Neutrophil (primary cell): ENCODE data around the gene KLF16.
A peak's percentile ranks its signal among the peaks of the same experiment; 100 is the strongest.

Experiments used
- H3K27ac ChIP-seq: fragments of 200-600 bp; sonication (generic); 2 replicates; pipeline ENCODE4 v1.5.1; 2016; ENCODE audit warnings: mild to moderate bottlenecking, moderate library complexity
- H3K27me3 ChIP-seq: fragments of 200-600 bp; sonication (generic); 2 replicates; pipeline ENCODE4 v1.6.0; 2016; ENCODE audit warnings: mild to moderate bottlenecking
- H3K36me3 ChIP-seq: fragments of 200-600 bp; sonication (generic); 2 replicates; pipeline ENCODE4 v1.5.1; 2017
- H3K4me1 ChIP-seq, 2 experiments: fragments of 200-600 bp in 1 of 2; sonication (generic) in 1 of 2; 1 replicate in 1 of 2; 2 replicates in 1 of 2; pipeline versions ENCODE4 v1.5.1 to v1.6.1; 2013 to 2016; ENCODE audit warnings: low read depth in 1 of 2, low read length in 1 of 2, mild to moderate bottlenecking in 1 of 2, moderate library complexity in 1 of 2; ENCODE audit not compliant: control insufficient read depth in 1 of 2, insufficient read depth in 1 of 2
- H3K4me3 ChIP-seq, 2 experiments: fragments of 200-600 bp in 1 of 2; sonication (generic) in 1 of 2; 1 replicate in 1 of 2; 2 replicates in 1 of 2; pipeline ENCODE4 v1.5.1; 2013 to 2016; ENCODE audit warnings: low read depth in 1 of 2, low read length in 1 of 2, mild to moderate bottlenecking in 1 of 2, moderate library complexity in 1 of 2
- H3K9me3 ChIP-seq: fragments of 200-600 bp; sonication (generic); 2 replicates; pipeline ENCODE4 v1.5.1; 2016
- CTCF ChIP-seq: fragments of 200-600 bp; sonication (generic); IDR thresholded peaks from 2 replicates; pipeline ENCODE4 v1.5.1; 2016; ENCODE audit warnings: antibody characterized with exemption

Gene KLF16

GRCh38 chr19:1860042-1860775 is 3.2 kb downstream of the KLF16 start:
- Histone ChIP-seq H3K9me3 (no peaks in the 10 kb centered on the region), H3K27me3 (no peaks in the 10 kb centered on the region), H3K27ac (no peak overlapping the region), H3K4me1 (peaks cover 68 to 81% of the 10 kb centered on the region in 2 experiments), H3K36me3 (no peaks in the 10 kb centered on the region), H3K4me3 (no peak overlapping the region)
- TF ChIP-seq CTCF, result no peak

GRCh38 chr19:1859331-1859781 is 4.0 kb downstream of the KLF16 start:
- no peaks in the 10 kb centered on the region for H3K27me3 ChIP-seq
- H3K4me1 ChIP-seq, result peaks cover 72 to 85% of the 10 kb centered on the region in 2 experiments
- H3K4me3 ChIP-seq, result no peak overlapping the region
- H3K9me3 ChIP-seq, result no peaks in the 10 kb centered on the region
- no peak for TF ChIP-seq CTCF
- peaks cover 2% of the 10 kb centered on the region for H3K36me3 ChIP-seq
- no peak overlapping the region for H3K27ac ChIP-seq

DNA sequence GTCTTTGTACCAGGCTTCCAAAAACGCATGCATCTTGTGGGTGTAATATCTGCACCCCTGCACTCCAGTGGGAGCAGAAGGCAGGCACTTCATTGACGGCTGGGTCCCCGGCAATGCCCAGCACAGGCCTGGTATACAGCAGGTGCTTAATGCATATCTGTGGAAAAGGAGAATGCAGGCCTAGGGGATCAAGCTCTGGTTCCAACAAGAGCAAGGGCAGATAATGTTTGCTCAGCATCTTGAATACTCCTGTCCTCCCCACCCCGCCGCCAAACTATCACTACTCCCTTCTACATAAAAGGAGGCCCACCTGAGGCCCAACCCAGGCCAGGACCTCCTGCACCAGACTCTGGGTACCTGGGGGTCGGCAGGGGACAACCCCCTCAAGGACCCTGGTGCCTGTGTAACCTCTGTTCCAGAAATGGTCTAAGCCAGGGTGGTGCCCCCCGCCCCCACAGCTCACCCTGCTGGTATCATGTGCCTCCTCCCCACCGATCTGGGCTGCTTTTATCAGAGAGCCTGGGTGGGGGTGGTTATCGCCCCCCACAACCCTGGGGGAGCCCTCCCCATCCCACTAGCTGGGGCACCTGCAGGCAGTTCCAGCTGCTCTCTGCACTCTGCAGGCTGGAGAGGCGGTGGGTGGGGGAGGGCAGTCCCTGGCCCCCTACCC is 4.8 kb downstream of the KLF16 start:
- Histone ChIP-seq H3K4me1 (peaks cover 80 to 89% of the 10 kb centered on the region in 2 experiments), H3K36me3 (peaks cover 9% of the 10 kb centered on the region), H3K4me3 (no peak overlapping the region), H3K27ac (peak overlapping the region; percentile 98), H3K27me3 (no peaks in the 10 kb centered on the region), H3K9me3 (no peaks in the 10 kb centered on the region)
- no peak for TF ChIP-seq CTCF

GRCh38 chr19:1857648-1858326 is 5.6 kb downstream of the KLF16 start:
- Histone ChIP-seq H3K27me3 (no peaks in the 10 kb centered on the region), H3K4me3 (peak overlapping the region; percentile 73 to 85), H3K4me1 (peaks cover 88 to 96% of the 10 kb centered on the region in 2 experiments), H3K36me3 (peaks cover 9% of the 10 kb centered on the region), H3K27ac (peak overlapping the region; percentile 98), H3K9me3 (no peaks in the 10 kb centered on the region)
- no peak for TF ChIP-seq CTCF

DNA sequence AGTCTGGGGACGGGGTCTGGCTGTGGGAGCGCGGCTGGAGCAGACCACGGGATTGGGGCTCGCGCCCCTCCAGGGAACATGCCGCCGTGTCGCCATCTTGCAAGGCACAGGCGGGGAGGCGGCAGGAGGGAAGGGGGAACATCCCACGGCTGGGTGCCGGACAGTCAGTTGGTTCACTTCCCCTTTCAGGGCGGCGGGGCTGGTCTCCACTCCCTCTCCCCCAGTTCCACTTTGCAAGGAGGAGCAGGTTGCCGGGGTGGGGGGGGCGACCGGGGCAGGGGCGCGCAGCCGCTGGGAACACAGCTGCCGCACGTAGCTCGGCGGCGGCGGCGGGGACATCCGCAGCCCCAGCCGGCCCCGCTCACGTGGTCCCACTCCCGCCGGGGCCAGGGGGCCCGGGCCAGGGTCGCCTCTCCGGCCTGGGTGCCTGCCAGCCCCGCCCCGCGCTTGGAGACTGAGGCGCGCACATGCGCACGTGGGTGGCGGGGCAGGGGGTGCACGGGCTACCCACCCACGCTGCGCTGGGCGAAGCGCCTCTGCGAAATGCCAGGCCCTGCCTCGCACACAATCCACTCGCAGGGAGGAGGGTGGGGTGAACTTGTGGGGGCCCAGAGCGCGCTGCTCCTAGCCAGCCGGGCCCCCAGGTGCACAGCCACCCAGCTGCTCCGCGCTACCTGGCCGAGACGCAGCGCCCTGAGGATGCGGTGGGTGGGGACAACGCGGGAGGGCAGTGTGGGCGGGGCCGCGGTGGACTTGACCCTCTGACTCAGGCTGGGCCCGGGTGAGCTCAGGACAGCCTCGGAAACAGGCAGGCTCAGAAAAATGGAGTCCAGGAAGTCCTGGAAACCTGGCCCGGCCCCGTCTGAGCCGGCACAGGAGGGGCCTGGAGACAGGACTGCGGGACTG is 6.4 kb downstream of the KLF16 start:
- Histone ChIP-seq H3K4me1 (peaks cover 89 to 99% of the 10 kb centered on the region in 2 experiments), H3K27ac (peak overlapping the region; percentile 98), H3K4me3 (peak overlapping the region; percentile 73 to 85), H3K9me3 (no peaks in the 10 kb centered on the region), H3K36me3 (peaks cover 9% of the 10 kb centered on the region), H3K27me3 (peaks cover 8% of the 10 kb centered on the region)
- TF ChIP-seq CTCF, result peak; percentile 27
